Endodermal cell (in vitro differentiated cells): ENCODE data around the gene TNPO3. TPM values are rescaled to one million over a fixed set of nuclear protein-coding genes. Genes with fewer than 3 reads are reported as not detected.
A peak's percentile ranks its signal among the peaks of the same experiment; 100 is the strongest.

Experiments used
- DNase-seq: peaks from one replicate; pipeline ENCODE4 v3.0.0-alpha.2; 2017
- H3K27ac ChIP-seq: 2 replicates; pipeline ENCODE4 v1.5.1; 2013; ENCODE audit warnings: mild to moderate bottlenecking, low read depth, low read length, moderate library complexity
- H3K27me3 ChIP-seq: 2 replicates; pipeline ENCODE4 v1.6.1; 2013; ENCODE audit warnings: mild to moderate bottlenecking, low read length, moderate library complexity; ENCODE audit not compliant: insufficient read depth, control insufficient read depth, poor library complexity, severe bottlenecking
- H3K36me3 ChIP-seq: 2 replicates; pipeline ENCODE4 v1.7.0; 2013; ENCODE audit warnings: mild to moderate bottlenecking, low read length, moderate library complexity; ENCODE audit not compliant: control insufficient read depth, insufficient read depth
- H3K4me1 ChIP-seq: one replicate; pipeline ENCODE4 v1.7.0; 2013; ENCODE audit warnings: low read length; ENCODE audit not compliant: control insufficient read depth, insufficient read depth
- H3K4me3 ChIP-seq: 2 replicates; pipeline ENCODE4 v1.5.1; 2013; ENCODE audit warnings: mild to moderate bottlenecking, low read length, moderate library complexity
- H3K9ac ChIP-seq: 2 replicates; pipeline ENCODE4 v1.6.1; 2013; ENCODE audit warnings: mild to moderate bottlenecking, low read length, moderate library complexity; ENCODE audit not compliant: poor library complexity, severe bottlenecking; ENCODE audit errors: extremely low read depth
- H3K9me3 ChIP-seq: 2 replicates; pipeline ENCODE4 v1.6.1; 2013; ENCODE audit warnings: mild to moderate bottlenecking, low read length, moderate library complexity; ENCODE audit not compliant: control insufficient read depth
- H3K27ac Mint-ChIP-seq: 2 replicates; pipeline ENCODE4 v1.8.0; 2020; ENCODE audit warnings: mixed read lengths
- H3K27me3 Mint-ChIP-seq: 2 replicates; pipeline ENCODE4 v1.8.0; 2021; ENCODE audit warnings: mild to moderate bottlenecking, mixed read lengths; ENCODE audit not compliant: insufficient read depth
- H3K36me3 Mint-ChIP-seq: 2 replicates; pipeline ENCODE4 v1.8.0; 2020; ENCODE audit warnings: low read depth, mixed read lengths
- H3K4me1 Mint-ChIP-seq: 2 replicates; pipeline ENCODE4 v1.8.0; 2020; ENCODE audit warnings: mixed read lengths
- H3K4me3 Mint-ChIP-seq: 2 replicates; pipeline ENCODE4 v1.8.0; 2020; ENCODE audit warnings: mild to moderate bottlenecking, moderate library complexity, mixed read lengths
- H3K9me3 Mint-ChIP-seq: 2 replicates; pipeline ENCODE4 v1.8.0; 2020; ENCODE audit warnings: mild to moderate bottlenecking, mixed read lengths
- CTCF ChIP-seq: fragments of 200-600 bp; sonication (generic); conservative IDR thresholded peaks from 2 replicates; pipeline ENCODE4 v1.5.0; 2021; ENCODE audit warnings: antibody characterized with exemption, mild to moderate bottlenecking
- WGBS, 2 experiments: methylation state at CpG; one replicate each; pipeline versions ENCODE4 v1.1.5 to v1.1.7; 2013; ENCODE audit warnings: missing lambda C conversion rate in 2 of 2, mixed read lengths in 1 of 2; ENCODE audit not compliant: insufficient coverage in 1 of 2, insufficient read length in 1 of 2; 5-methylcytosine and 5-hydroxymethylcytosine counted together
- total RNA-seq, 2 donors: library from RNA; stranded (reverse); fragmentation: NEBNext Ultra II Directional in 1 of 2; extraction: Animal tissue kit (Norgen Biotek cat#: 25700) in 1 of 2; gene quantifications; 2 replicates in 1 of 2; 3 replicates in 1 of 2; pipeline ENCODE4 v1.2.1, GENCODE V29; 2021

TNPO3 gene
- total RNA-seq, 2 donors from 2014 or later, result 68.0 to 73.1 TPM

- Mint-ChIP-seq H3K9me3 (no peaks in the 10 kb centered on the region), H3K27ac (peak overlapping the region; percentile 55), H3K27me3 (no peaks in the 10 kb centered on the region), H3K36me3 (peaks cover 70% of the 10 kb centered on the region), H3K4me1 (peaks cover 21% of the 10 kb centered on the region), H3K4me3 (no peak overlapping the region)
- H3K27ac ChIP-seq, result no peak overlapping the region
- no peaks in the 10 kb centered on the region for H3K4me1 ChIP-seq
- H3K4me3 ChIP-seq, result no peak overlapping the region
- H3K36me3 ChIP-seq, result peaks cover 90% of the 10 kb centered on the region
- H3K9ac ChIP-seq, result no peak overlapping the region
- no peaks in the 10 kb centered on the region for H3K27me3 ChIP-seq
- H3K9me3 ChIP-seq, result peaks cover 4% of the 10 kb centered on the region
- no peak for DNase-seq
- no peak for TF ChIP-seq CTCF
These were observed 69.3 kb downstream of the TNPO3 start for GRCh38 chr7:128985660-128986059.

- H3K36me3 Mint-ChIP-seq, result peaks cover 77% of the 10 kb centered on the region
- Histone ChIP-seq H3K4me1 (no peaks in the 10 kb centered on the region), H3K9me3 (peaks cover 4% of the 10 kb centered on the region), H3K27me3 (no peaks in the 10 kb centered on the region), H3K4me3 (no peak overlapping the region), H3K9ac (no peak overlapping the region), H3K27ac (no peak overlapping the region), H3K36me3 (peaks cover 90% of the 10 kb centered on the region)
- peak overlapping the region; percentile 64 for H3K27ac Mint-ChIP-seq
- peak; percentile 58 for DNase-seq
- peaks cover 21% of the 10 kb centered on the region for H3K4me1 Mint-ChIP-seq
- no peak overlapping the region for H3K4me3 Mint-ChIP-seq
- no peaks in the 10 kb centered on the region for H3K9me3 Mint-ChIP-seq
- WGBS, 2 experiments, result 79 to 100% methylated on average over 1 to 2 of the region's 2 CpGs
- no peaks in the 10 kb centered on the region for H3K27me3 Mint-ChIP-seq
- no peak for TF ChIP-seq CTCF
These were observed 72.8 kb downstream of the TNPO3 start for GRCh38 chr7:128982105-128982504.

- H3K27ac Mint-ChIP-seq, result peak overlapping the region; percentile 71
- no peaks in the 10 kb centered on the region for H3K9me3 ChIP-seq
- peaks cover 75% of the 10 kb centered on the region for H3K36me3 Mint-ChIP-seq
- 86 to 100% methylated on average over 7 of the region's 7 CpGs for WGBS, 2 experiments
- peaks cover 7% of the 10 kb centered on the region for H3K4me1 ChIP-seq
- H3K4me3 ChIP-seq, result peak overlapping the region; percentile 9
- no peak overlapping the region for H3K4me3 Mint-ChIP-seq
- no peak overlapping the region for H3K27ac ChIP-seq
- peaks cover 12% of the 10 kb centered on the region for H3K4me1 Mint-ChIP-seq
- no peaks in the 10 kb centered on the region for H3K27me3 Mint-ChIP-seq
- TF ChIP-seq CTCF, result no peak
- H3K27me3 ChIP-seq, result no peaks in the 10 kb centered on the region
- H3K9me3 Mint-ChIP-seq, result no peaks in the 10 kb centered on the region
- no peak overlapping the region for H3K9ac ChIP-seq
- peak; percentile 47 for DNase-seq
- H3K36me3 ChIP-seq, result peaks cover 82% of the 10 kb centered on the region
These were observed 80.5 kb downstream of the TNPO3 start for GRCh38 chr7:128974241-128974934.
